Measurements from ENCODE around the gene LRRFIP1.

LRRFIP1 gene

GRCh38 chr2:237613679-237614078 lies 13.7 kb upstream of the LRRFIP1 start:
- H3K4me1 ChIP-seq (ENCODE audit: insufficient read depth, low read length), result peaks cover 26% of the 10 kb centered on the region
- no peaks in the 10 kb centered on the region for H3K36me3 ChIP-seq (ENCODE audit: insufficient read depth, low read depth, low read length)
- H3K27ac ChIP-seq (ENCODE audit: low read length), result peak overlapping the region; percentile 16
- no peak overlapping the region; the same call in 1 of the 2 replicates for H3K9ac ChIP-seq (ENCODE audit: low read depth, low read length)
- H3K27me3 ChIP-seq (ENCODE audit: insufficient read depth, low read length), result no peaks in the 10 kb centered on the region
- no peak overlapping the region for H3K4me3 ChIP-seq (ENCODE audit: low read length)
- H3K9me3 ChIP-seq (ENCODE audit: insufficient read depth, low read depth, low read length), result no peaks in the 10 kb centered on the region

DNA sequence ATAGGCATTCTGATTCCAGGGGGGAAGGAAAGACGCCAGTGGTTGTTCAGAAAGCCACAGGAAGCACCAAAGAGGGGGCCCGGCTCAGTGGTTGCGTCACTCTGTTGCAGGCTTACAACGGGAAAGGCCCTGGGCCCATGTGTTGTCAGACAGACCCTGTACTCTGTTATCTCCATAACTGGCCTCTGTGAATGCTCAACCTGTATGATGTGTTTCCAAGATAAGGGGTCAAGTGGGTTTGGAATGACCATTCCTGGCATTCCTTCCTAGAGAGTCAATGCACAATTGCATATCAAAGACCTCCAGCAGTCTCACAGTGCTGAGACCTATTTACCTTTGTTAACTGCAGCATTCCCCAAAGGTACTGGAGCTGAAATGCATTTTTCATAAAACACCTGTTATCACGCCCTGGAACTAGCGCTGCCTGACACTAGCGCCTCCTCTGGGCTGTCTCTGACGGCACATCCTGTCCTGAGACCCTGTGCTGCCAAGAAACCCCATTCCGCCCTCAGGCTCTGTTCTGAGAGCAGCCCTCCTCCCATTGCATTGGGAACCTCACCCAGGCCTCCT lies 13.2 kb upstream of the LRRFIP1 start:
- peak overlapping the region; percentile 42; the same call in 1 of the 2 replicates for H3K9ac ChIP-seq (ENCODE audit: low read depth, low read length)
- no peaks in the 10 kb centered on the region for H3K9me3 ChIP-seq (ENCODE audit: insufficient read depth, low read depth, low read length)
- H3K27me3 ChIP-seq (ENCODE audit: insufficient read depth, low read length), result no peaks in the 10 kb centered on the region
- no peaks in the 10 kb centered on the region for H3K36me3 ChIP-seq (ENCODE audit: insufficient read depth, low read depth, low read length)
- peaks cover 26% of the 10 kb centered on the region for H3K4me1 ChIP-seq (ENCODE audit: insufficient read depth, low read length)
- no peak overlapping the region for H3K4me3 ChIP-seq (ENCODE audit: low read length)
- peak overlapping the region; percentile 16 for H3K27ac ChIP-seq (ENCODE audit: low read length)

- no peak overlapping the region for H3K27ac ChIP-seq (ENCODE audit: low read length)
- no peaks in the 10 kb centered on the region for H3K9me3 ChIP-seq (ENCODE audit: insufficient read depth, low read depth, low read length)
- H3K4me3 ChIP-seq (ENCODE audit: low read length), result no peak overlapping the region
- H3K27me3 ChIP-seq (ENCODE audit: insufficient read depth, low read length), result no peaks in the 10 kb centered on the region
- no peak overlapping the region for H3K9ac ChIP-seq (ENCODE audit: low read depth, low read length)
- peaks cover 26% of the 10 kb centered on the region for H3K4me1 ChIP-seq (ENCODE audit: insufficient read depth, low read length)
- H3K36me3 ChIP-seq (ENCODE audit: insufficient read depth, low read depth, low read length), result no peaks in the 10 kb centered on the region
These were observed 11.6 kb upstream of the LRRFIP1 start for GRCh38 chr2:237615631-237616249.

DNA sequence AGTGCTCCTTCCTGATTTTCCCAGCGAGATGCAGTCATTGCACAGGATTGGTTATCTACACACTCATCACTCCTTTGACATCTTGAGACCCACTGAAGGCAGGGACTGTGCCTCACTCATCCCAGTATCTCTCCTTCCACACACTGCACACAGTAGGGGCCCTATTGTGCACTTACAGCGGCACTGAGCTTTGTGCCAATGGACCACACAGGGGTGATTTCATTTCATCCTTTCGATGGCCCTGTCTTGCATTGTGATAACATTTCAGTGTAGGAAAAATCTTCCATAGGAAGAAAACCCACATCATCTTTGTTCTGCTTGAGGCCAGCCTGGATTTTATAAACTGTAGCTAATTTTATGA lies 11.0 kb upstream of the LRRFIP1 start:
- no peaks in the 10 kb centered on the region for H3K27me3 ChIP-seq (ENCODE audit: insufficient read depth, low read length)
- no peak overlapping the region for H3K4me3 ChIP-seq (ENCODE audit: low read length)
- no peaks in the 10 kb centered on the region for H3K36me3 ChIP-seq (ENCODE audit: insufficient read depth, low read depth, low read length)
- H3K27ac ChIP-seq (ENCODE audit: low read length), result no peak overlapping the region
- H3K9me3 ChIP-seq (ENCODE audit: insufficient read depth, low read depth, low read length), result no peaks in the 10 kb centered on the region
- peaks cover 26% of the 10 kb centered on the region for H3K4me1 ChIP-seq (ENCODE audit: insufficient read depth, low read length)
- no peak overlapping the region for H3K9ac ChIP-seq (ENCODE audit: low read depth, low read length)

- Histone ChIP-seq H3K36me3 (ENCODE audit: insufficient read depth, low read depth, low read length) (no peaks in the 10 kb centered on the region), H3K9ac (ENCODE audit: low read depth, low read length) (no peak overlapping the region), H3K4me1 (ENCODE audit: insufficient read depth, low read length) (peaks cover 26% of the 10 kb centered on the region), H3K4me3 (ENCODE audit: low read length) (no peak overlapping the region), H3K9me3 (ENCODE audit: insufficient read depth, low read depth, low read length) (no peaks in the 10 kb centered on the region), H3K27ac (ENCODE audit: low read length) (no peak overlapping the region), H3K27me3 (ENCODE audit: insufficient read depth, low read length) (no peaks in the 10 kb centered on the region)
These were observed 10.4 kb upstream of the LRRFIP1 start for GRCh38 chr2:237616734-237617586.

DNA sequence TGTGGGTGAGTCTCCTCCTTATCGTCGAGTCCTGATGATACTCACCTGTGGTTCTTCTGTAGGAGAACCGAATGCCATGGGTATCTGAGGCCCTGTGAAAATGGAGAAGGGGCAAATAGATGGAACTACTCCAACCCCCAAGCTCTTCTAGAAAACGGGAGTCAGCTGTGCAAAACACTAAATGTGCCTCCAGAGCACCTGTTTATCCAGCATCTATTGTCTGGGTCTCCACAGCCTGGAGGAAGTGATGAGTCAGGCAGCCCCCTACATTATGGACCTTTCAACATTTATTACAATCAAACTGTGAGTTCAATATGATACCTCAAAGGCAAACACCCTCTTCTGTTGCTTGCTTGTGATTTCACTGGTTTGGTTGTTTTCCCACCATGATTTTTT lies 9.8 kb upstream of the LRRFIP1 start:
- no peak overlapping the region for H3K9ac ChIP-seq (ENCODE audit: low read depth, low read length)
- H3K9me3 ChIP-seq (ENCODE audit: insufficient read depth, low read depth, low read length), result no peaks in the 10 kb centered on the region
- no peak overlapping the region for H3K4me3 ChIP-seq (ENCODE audit: low read length)
- no peaks in the 10 kb centered on the region for H3K27me3 ChIP-seq (ENCODE audit: insufficient read depth, low read length)
- H3K4me1 ChIP-seq (ENCODE audit: insufficient read depth, low read length), result peaks cover 24% of the 10 kb centered on the region
- no peak overlapping the region for H3K27ac ChIP-seq (ENCODE audit: low read length)
- no peaks in the 10 kb centered on the region for H3K36me3 ChIP-seq (ENCODE audit: insufficient read depth, low read depth, low read length)

DNA sequence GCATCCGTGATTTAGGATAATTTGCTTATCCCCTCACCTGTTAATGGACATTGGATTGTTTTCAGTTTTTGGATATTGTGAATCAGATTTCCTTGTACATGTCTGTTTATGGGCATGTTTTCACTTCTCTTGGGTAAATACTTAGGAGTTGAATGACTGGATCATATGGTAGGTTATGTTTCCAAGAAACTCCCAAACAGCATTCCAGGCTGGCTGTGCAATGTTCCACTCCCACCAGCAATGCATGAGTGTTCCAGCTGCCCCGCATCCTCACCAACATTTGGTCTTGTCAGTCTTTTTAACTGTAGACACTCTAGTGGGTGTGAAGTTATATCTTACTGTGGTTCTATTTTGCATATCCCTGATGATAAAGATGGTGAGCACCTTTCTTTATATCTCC lies 8.9 kb upstream of the LRRFIP1 start:
- Histone ChIP-seq H3K9ac (ENCODE audit: low read depth, low read length) (no peak overlapping the region), H3K4me1 (ENCODE audit: insufficient read depth, low read length) (peaks cover 21% of the 10 kb centered on the region), H3K4me3 (ENCODE audit: low read length) (no peak overlapping the region), H3K27me3 (ENCODE audit: insufficient read depth, low read length) (no peaks in the 10 kb centered on the region), H3K27ac (ENCODE audit: low read length) (no peak overlapping the region), H3K9me3 (ENCODE audit: insufficient read depth, low read depth, low read length) (no peaks in the 10 kb centered on the region), H3K36me3 (ENCODE audit: insufficient read depth, low read depth, low read length) (no peaks in the 10 kb centered on the region)

DNA sequence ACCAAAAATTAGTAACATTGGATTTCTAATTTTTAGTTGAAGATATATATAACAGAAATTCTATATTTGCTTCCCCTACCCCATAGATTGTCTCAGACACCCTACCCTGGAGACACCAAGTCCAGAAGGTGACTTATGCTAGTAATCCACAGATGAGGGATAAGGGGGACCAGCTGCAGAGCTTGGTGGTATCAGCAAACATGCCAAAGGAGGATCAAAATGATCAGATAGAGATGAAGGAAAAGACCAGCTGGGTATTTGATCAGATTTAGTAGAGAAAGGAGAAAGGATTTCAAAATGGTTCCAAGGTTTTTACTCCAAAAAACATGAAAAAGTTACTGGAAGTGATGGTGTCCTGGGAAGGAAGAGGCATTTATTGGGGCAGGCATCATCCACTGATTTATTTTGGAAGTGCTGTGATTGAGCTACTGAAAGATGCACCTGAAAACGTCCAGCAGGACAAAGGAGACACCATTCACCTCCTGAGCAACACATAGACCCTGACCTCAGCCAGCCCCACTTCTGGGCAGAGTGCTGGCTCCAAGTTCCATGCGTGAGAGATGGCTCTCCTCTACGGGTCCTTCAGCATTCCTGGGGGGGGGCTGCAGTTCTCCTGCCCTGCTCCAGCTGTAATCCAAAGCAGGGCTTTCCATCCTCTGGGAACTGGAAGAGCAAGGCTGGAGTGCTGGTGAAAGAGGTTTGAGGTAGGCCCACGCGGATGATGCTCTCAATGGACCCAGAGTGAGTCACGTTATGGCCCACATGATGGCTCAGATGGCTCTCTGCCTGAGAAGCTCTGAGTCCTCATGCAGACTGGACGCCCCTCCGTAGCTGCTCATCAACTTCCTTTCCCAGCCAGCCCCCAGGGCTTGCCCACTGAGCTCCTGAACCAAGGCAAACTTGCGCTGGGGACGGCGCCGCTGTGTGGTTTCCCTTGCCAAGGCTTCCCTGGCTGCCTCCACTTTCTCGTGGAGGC lies 3.7 kb upstream of the LRRFIP1 start:
- H3K27ac ChIP-seq (ENCODE audit: low read length), result no peak overlapping the region

GRCh38 chr2:237624565-237624964 lies 2.8 kb upstream of the LRRFIP1 start:
- H3K9me3 ChIP-seq (ENCODE audit: insufficient read depth, low read depth, low read length), result no peaks in the 10 kb centered on the region
- H3K27me3 ChIP-seq (ENCODE audit: insufficient read depth, low read length), result peaks cover 36% of the 10 kb centered on the region
- no peak overlapping the region for H3K9ac ChIP-seq (ENCODE audit: low read depth, low read length)
- 0 out of 2 replicates have a peak, but pooled peaks cover 5% of the 10 kb centered on the region for H3K4me1 ChIP-seq (ENCODE audit: insufficient read depth, low read length)
- H3K4me3 ChIP-seq (ENCODE audit: low read length), result no peak overlapping the region
- no peak overlapping the region for H3K27ac ChIP-seq (ENCODE audit: low read length)
- H3K36me3 ChIP-seq (ENCODE audit: insufficient read depth, low read depth, low read length), result no peaks in the 10 kb centered on the region

More for the DNA sequence above, 3.7 kb upstream of the LRRFIP1 start:
- Histone ChIP-seq H3K27me3 (ENCODE audit: insufficient read depth, low read length) (peaks cover 31% of the 10 kb centered on the region), H3K9ac (ENCODE audit: low read depth, low read length) (no peak overlapping the region), H3K4me1 (ENCODE audit: insufficient read depth, low read length) (0 out of 2 replicates have a peak, but pooled peaks cover 4% of the 10 kb centered on the region), H3K36me3 (ENCODE audit: insufficient read depth, low read depth, low read length) (no peaks in the 10 kb centered on the region), H3K9me3 (ENCODE audit: insufficient read depth, low read depth, low read length) (no peaks in the 10 kb centered on the region), H3K4me3 (ENCODE audit: low read length) (no peak overlapping the region)

DNA sequence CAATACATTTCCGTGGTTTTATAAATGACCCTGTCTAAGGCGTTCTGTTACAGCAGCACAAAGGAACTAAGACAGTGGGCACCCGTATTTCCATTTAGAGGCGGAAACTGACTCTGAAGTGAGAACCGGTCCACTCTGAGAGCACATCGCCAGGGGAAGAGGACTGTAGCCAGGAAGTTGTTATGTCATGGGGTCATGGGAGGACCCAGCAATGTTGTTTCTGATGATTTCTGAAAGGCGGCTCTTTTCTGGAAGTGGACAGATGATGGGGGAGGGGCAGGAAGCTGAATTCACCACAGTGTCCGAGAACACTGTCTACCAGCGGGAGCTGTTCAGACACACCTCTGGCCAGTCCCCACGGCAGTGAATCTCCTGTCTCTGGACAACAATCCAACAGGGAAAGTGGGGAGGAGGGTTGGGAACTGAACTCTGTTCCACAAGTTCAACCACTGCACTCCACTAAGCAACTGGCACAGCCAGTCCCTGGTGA lies 2.1 kb upstream of the LRRFIP1 start:
- Histone ChIP-seq H3K9me3 (ENCODE audit: insufficient read depth, low read depth, low read length) (no peaks in the 10 kb centered on the region), H3K27me3 (ENCODE audit: insufficient read depth, low read length) (peaks cover 36% of the 10 kb centered on the region), H3K36me3 (ENCODE audit: insufficient read depth, low read depth, low read length) (no peaks in the 10 kb centered on the region), H3K4me3 (ENCODE audit: low read length) (no peak overlapping the region), H3K9ac (ENCODE audit: low read depth, low read length) (no peak overlapping the region), H3K4me1 (ENCODE audit: insufficient read depth, low read length) (0 out of 2 replicates have a peak, but pooled peaks cover 5% of the 10 kb centered on the region), H3K27ac (ENCODE audit: low read length) (no peak overlapping the region)

DNA sequence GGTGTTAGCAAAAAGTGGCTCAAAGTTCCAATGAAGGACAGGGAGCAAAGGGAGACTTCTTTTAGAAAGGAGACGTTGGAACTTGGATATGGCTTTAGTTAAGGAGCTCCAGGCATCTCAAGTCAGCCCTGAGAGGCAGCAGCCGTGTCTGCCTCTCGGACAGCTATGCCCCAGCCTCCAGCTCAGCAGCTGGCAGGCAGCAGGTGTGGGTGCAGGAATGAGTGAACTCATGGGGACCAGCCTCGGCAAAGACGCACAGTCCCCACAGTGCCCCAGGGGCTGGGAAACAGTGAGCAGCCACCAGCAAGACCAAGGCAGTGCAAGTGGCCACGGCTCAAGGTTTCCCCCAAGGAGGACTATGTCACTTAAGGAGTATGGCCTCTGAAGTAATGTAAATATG lies 1.6 kb upstream of the LRRFIP1 start:
- Histone ChIP-seq H3K27me3 (ENCODE audit: insufficient read depth, low read length) (peaks cover 36% of the 10 kb centered on the region), H3K36me3 (ENCODE audit: insufficient read depth, low read depth, low read length) (no peaks in the 10 kb centered on the region), H3K27ac (ENCODE audit: low read length) (no peak overlapping the region), H3K9me3 (ENCODE audit: insufficient read depth, low read depth, low read length) (no peaks in the 10 kb centered on the region), H3K9ac (ENCODE audit: low read depth, low read length) (no peak overlapping the region), H3K4me1 (ENCODE audit: insufficient read depth, low read length) (0 out of 2 replicates have a peak, but pooled peaks cover 5% of the 10 kb centered on the region), H3K4me3 (ENCODE audit: low read length) (no peak overlapping the region)

All from iPS-20b (cell line).